ENCODE measurements around the gene OR52E8. TPM values are rescaled to one million over a fixed set of nuclear protein-coding genes. Genes with fewer than 3 reads are reported as not detected.
A peak's percentile ranks its signal among the peaks of the same experiment; 100 is the strongest.

The OR52E8 gene
- total RNA-seq, 1 donor from 2014 or later, result not detected

GRCh38 chr11:5815534-5815933, 42.0 kb downstream of the OR52E8 start:
- Histone ChIP-seq H3K4me2 (no peak overlapping the region), H3K79me2 (ENCODE audit: low read depth) (no peaks in the 10 kb centered on the region), H4K20me1 (ENCODE audit: low read depth) (no peaks in the 10 kb centered on the region), H3K27ac (no peak overlapping the region), H3K36me3 (no peaks in the 10 kb centered on the region), H3K9ac (no peak overlapping the region), H2AFZ (replicated peaks) (no peak overlapping the region), H3K27me3 (no peaks in the 10 kb centered on the region), H3F3A (ENCODE audit: low read depth) (no peaks in the 10 kb centered on the region), H3K9me3 (ENCODE audit: low read depth) (no peaks in the 10 kb centered on the region), H3K4me3 (no peak overlapping the region), H3K4me1 (no peaks in the 10 kb centered on the region)
- Mint-ChIP-seq H3K4me3 (no peak overlapping the region), H3K9me3 (no peaks in the 10 kb centered on the region), H3K36me3 (no peaks in the 10 kb centered on the region), H3K27ac (no peak overlapping the region), H3K4me1 (no peaks in the 10 kb centered on the region), H3K27me3 (ENCODE audit: insufficient read depth, low read depth) (no peaks in the 10 kb centered on the region)
- DNase-seq (ENCODE audit: low spot score), result no peak
- TF ChIP-seq CTCF (IDR thresholded peaks at IDR 0.05), result no peak
- no peak for TF ChIP-seq EZH2phosphoT487 (IDR thresholded peaks at IDR 0.05)

GRCh38 chr11:5809905-5810795, 47.3 kb downstream of the OR52E8 start:
- no peaks in the 10 kb centered on the region for H3K79me2 ChIP-seq (ENCODE audit: low read depth)
- H3K27ac ChIP-seq, result no peak overlapping the region
- Mint-ChIP-seq H3K36me3 (no peaks in the 10 kb centered on the region), H3K27me3 (ENCODE audit: insufficient read depth, low read depth) (peaks cover 2% of the 10 kb centered on the region), H3K4me3 (no peak overlapping the region), H3K9me3 (no peaks in the 10 kb centered on the region), H3K4me1 (no peaks in the 10 kb centered on the region), H3K27ac (no peak overlapping the region)
- H3K27me3 ChIP-seq, result peaks cover 10% of the 10 kb centered on the region
- H4K20me1 ChIP-seq (ENCODE audit: low read depth), result no peaks in the 10 kb centered on the region
- TF ChIP-seq CTCF (IDR thresholded peaks at IDR 0.05), result no peak
- TF ChIP-seq EZH2 (IDR thresholded peaks at IDR 0.05), result no peak
- TF ChIP-seq EZH2phosphoT487 (IDR thresholded peaks at IDR 0.05), result no peak
- no peak overlapping the region for H2AFZ ChIP-seq (replicated peaks)
- no peak overlapping the region for H3K4me2 ChIP-seq
- H3K9me3 ChIP-seq (ENCODE audit: low read depth), result no peaks in the 10 kb centered on the region
- H3F3A ChIP-seq (ENCODE audit: low read depth), result peaks cover 5% of the 10 kb centered on the region
- no peak for DNase-seq (ENCODE audit: low spot score)
- no peak overlapping the region for H3K4me3 ChIP-seq
- H3K36me3 ChIP-seq, result no peaks in the 10 kb centered on the region
- no peak overlapping the region for H3K9ac ChIP-seq
- no peaks in the 10 kb centered on the region for H3K4me1 ChIP-seq

- Histone ChIP-seq H3K27me3 (peaks cover 10% of the 10 kb centered on the region), H3K79me2 (ENCODE audit: low read depth) (no peaks in the 10 kb centered on the region), H3K27ac (no peak overlapping the region), H3K9me3 (ENCODE audit: low read depth) (no peaks in the 10 kb centered on the region), H3F3A (ENCODE audit: low read depth) (peaks cover 5% of the 10 kb centered on the region), H3K9ac (no peak overlapping the region), H3K4me1 (no peaks in the 10 kb centered on the region), H3K36me3 (no peaks in the 10 kb centered on the region), H3K4me3 (peak overlapping the region; percentile 60), H3K4me2 (peak overlapping the region; percentile 78), H4K20me1 (ENCODE audit: low read depth) (no peaks in the 10 kb centered on the region), H2AFZ (replicated peaks) (peak overlapping the region; percentile 98)
- no peak overlapping the region for H3K27ac Mint-ChIP-seq
- H3K4me1 Mint-ChIP-seq, result no peaks in the 10 kb centered on the region
- TF ChIP-seq CTCF (IDR thresholded peaks at IDR 0.05), result no peak
- TF ChIP-seq EZH2phosphoT487 (IDR thresholded peaks at IDR 0.05), result no peak
- TF ChIP-seq EZH2 (IDR thresholded peaks at IDR 0.05), result no peak
- no peak for DNase-seq (ENCODE audit: low spot score)
- H3K27me3 Mint-ChIP-seq (ENCODE audit: insufficient read depth, low read depth), result peaks cover 2% of the 10 kb centered on the region
- no peaks in the 10 kb centered on the region for H3K36me3 Mint-ChIP-seq
- H3K9me3 Mint-ChIP-seq, result peaks cover 2% of the 10 kb centered on the region
- peak overlapping the region; percentile 78 for H3K4me3 Mint-ChIP-seq
Observed at GRCh38 chr11:5809122-5809519, 48.4 kb downstream of the OR52E8 start.

Measured in neural progenitor cell (in vitro differentiated cells).